Neural progenitor cell (in vitro differentiated cells): ENCODE measurements around the gene RILPL1. TPM values are rescaled to one million over a fixed set of nuclear protein-coding genes. Genes with fewer than 3 reads are reported as not detected.

Experiments used
- DNase-seq: peaks from one replicate; pipeline ENCODE4 v3.0.0-alpha.2; 2016; ENCODE audit warnings: low spot score
- H2AFZ ChIP-seq: fragments of 200-600 bp; sonication (generic); replicated peaks from 2 replicates; pipeline ENCODE4 v1.6.1; 2016; ENCODE audit warnings: antibody characterized with exemption
- H3F3A ChIP-seq: fragments of 200-600 bp; sonication (generic); 2 replicates; pipeline ENCODE4 v1.6.1; 2016; ENCODE audit warnings: antibody characterized with exemption, low read depth
- H3K27ac ChIP-seq: fragments of 200-600 bp; sonication (generic); 2 replicates; pipeline ENCODE4 v1.5.1; 2016; ENCODE audit warnings: mild to moderate bottlenecking
- H3K27me3 ChIP-seq: fragments of 200-600 bp; sonication (generic); 2 replicates; pipeline ENCODE4 v1.6.1; 2016; ENCODE audit warnings: mild to moderate bottlenecking, moderate library complexity
- H3K36me3 ChIP-seq: fragments of 200-600 bp; sonication (generic); 2 replicates; pipeline ENCODE4 v1.5.1; 2016
- H3K4me1 ChIP-seq: fragments of 200-600 bp; sonication (generic); 2 replicates; pipeline ENCODE4 v1.6.1; 2016; ENCODE audit warnings: mixed run types
- H3K4me2 ChIP-seq: fragments of 200-600 bp; sonication (generic); 2 replicates; pipeline ENCODE4 v1.6.1; 2016
- H3K4me3 ChIP-seq: fragments of 200-600 bp; sonication (generic); 2 replicates; pipeline ENCODE4 v1.5.1; 2016
- H3K79me2 ChIP-seq: fragments of 200-600 bp; sonication (generic); 2 replicates; pipeline ENCODE4 v1.6.1; 2016; ENCODE audit warnings: low read depth
- H3K9ac ChIP-seq: fragments of 200-600 bp; sonication (generic); 2 replicates; pipeline ENCODE4 v1.6.1; 2016
- H3K9me3 ChIP-seq: fragments of 200-600 bp; sonication (generic); 2 replicates; pipeline ENCODE4 v1.5.1; 2016; ENCODE audit warnings: low read depth
- H4K20me1 ChIP-seq: fragments of 200-600 bp; sonication (generic); 2 replicates; pipeline ENCODE4 v1.6.1; 2016; ENCODE audit warnings: low read depth
- H3K27ac Mint-ChIP-seq: 3 replicates; pipeline ENCODE4 v1.8.0; 2021; ENCODE audit warnings: mixed read lengths
- H3K27me3 Mint-ChIP-seq: 2 replicates; pipeline ENCODE4 v1.8.0; 2022; ENCODE audit warnings: low read depth, mild to moderate bottlenecking, inconsistent platforms, moderate library complexity, mixed read lengths; ENCODE audit not compliant: insufficient read depth
- H3K36me3 Mint-ChIP-seq: 3 replicates; pipeline ENCODE4 v1.8.0; 2021; ENCODE audit warnings: mixed read lengths
- H3K4me1 Mint-ChIP-seq: 3 replicates; pipeline ENCODE4 v1.8.0; 2021; ENCODE audit warnings: mixed read lengths
- H3K4me3 Mint-ChIP-seq: 3 replicates; pipeline ENCODE4 v1.8.0; 2021; ENCODE audit warnings: mild to moderate bottlenecking, moderate library complexity, mixed read lengths
- H3K9me3 Mint-ChIP-seq: 3 replicates; pipeline ENCODE4 v1.8.0; 2020; ENCODE audit warnings: mixed read lengths
- EZH2 ChIP-seq: fragments of 200-600 bp; sonication (generic); IDR thresholded peaks from 2 replicates; pipeline ENCODE4 v1.6.1; 2017; ENCODE audit warnings: antibody characterized with exemption, mild to moderate bottlenecking, moderate library complexity
- EZH2phosphoT487 ChIP-seq: fragments of 200-600 bp; sonication (generic); IDR thresholded peaks from 2 replicates; pipeline ENCODE4 v1.6.1; 2017; ENCODE audit warnings: antibody characterized with exemption
- total RNA-seq: library from RNA; depleted of rRNA; stranded (reverse); fragments of >200 nt; gene quantifications from 2 replicates; pipeline ENCODE4 v1.2.3, GENCODE V29; 2015; ENCODE audit warnings: low replicate concordance
- TF ChIP-seq, protein P1 (sequence below): fragments of 200-600 bp; sonication (generic); IDR thresholded peaks from 2 replicates; pipeline ENCODE4 v1.5.1; 2017; ENCODE audit warnings: antibody characterized with exemption, mild to moderate bottlenecking

Gene RILPL1
- total RNA-seq, 1 donor from 2014 or later, result 13.8 TPM

DNA sequence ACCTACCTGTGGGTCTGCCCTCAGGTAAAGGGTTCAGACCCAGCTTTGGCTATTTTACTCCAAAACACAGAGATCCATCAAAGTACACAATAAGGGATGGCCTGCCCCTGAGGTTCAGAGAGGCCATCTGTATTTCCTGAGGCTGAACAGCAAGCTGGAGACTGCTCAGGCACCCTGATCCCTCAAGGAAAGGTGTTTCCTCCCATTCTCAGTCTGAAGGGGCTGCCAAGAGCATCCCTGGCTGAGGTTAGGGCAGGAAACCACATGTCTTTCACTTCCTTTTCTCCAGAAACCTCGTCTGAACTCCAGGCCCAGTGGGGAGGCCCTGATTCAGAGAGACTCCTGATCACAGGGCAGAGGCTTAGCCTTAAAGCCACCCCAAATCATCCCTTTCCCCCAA is 1.5 kb downstream of the RILPL1 start:
- no peak overlapping the region for H3K27ac Mint-ChIP-seq
- H3K4me3 ChIP-seq, result peak overlapping the region; percentile 62
- H3K27me3 Mint-ChIP-seq, result peaks cover 6% of the 10 kb centered on the region
- H4K20me1 ChIP-seq, result peaks cover 24% of the 10 kb centered on the region
- no peak overlapping the region for H2AFZ ChIP-seq
- H3K9me3 ChIP-seq, result no peaks in the 10 kb centered on the region
- H3K9ac ChIP-seq, result no peak overlapping the region
- H3K79me2 ChIP-seq, result peaks cover 17% of the 10 kb centered on the region
- DNase-seq, result no peak
- H3F3A ChIP-seq, result peaks cover 23% of the 10 kb centered on the region
- H3K27me3 ChIP-seq, result no peaks in the 10 kb centered on the region
- H3K4me1 Mint-ChIP-seq, result peaks cover 22% of the 10 kb centered on the region
- H3K9me3 Mint-ChIP-seq, result no peaks in the 10 kb centered on the region
- peaks cover 8% of the 10 kb centered on the region for H3K4me1 ChIP-seq
- H3K36me3 ChIP-seq, result no peaks in the 10 kb centered on the region
- no peak overlapping the region for H3K27ac ChIP-seq
- TF ChIP-seq EZH2 (no peak), EZH2phosphoT487 (no peak)
- TF ChIP-seq, protein P1, sequence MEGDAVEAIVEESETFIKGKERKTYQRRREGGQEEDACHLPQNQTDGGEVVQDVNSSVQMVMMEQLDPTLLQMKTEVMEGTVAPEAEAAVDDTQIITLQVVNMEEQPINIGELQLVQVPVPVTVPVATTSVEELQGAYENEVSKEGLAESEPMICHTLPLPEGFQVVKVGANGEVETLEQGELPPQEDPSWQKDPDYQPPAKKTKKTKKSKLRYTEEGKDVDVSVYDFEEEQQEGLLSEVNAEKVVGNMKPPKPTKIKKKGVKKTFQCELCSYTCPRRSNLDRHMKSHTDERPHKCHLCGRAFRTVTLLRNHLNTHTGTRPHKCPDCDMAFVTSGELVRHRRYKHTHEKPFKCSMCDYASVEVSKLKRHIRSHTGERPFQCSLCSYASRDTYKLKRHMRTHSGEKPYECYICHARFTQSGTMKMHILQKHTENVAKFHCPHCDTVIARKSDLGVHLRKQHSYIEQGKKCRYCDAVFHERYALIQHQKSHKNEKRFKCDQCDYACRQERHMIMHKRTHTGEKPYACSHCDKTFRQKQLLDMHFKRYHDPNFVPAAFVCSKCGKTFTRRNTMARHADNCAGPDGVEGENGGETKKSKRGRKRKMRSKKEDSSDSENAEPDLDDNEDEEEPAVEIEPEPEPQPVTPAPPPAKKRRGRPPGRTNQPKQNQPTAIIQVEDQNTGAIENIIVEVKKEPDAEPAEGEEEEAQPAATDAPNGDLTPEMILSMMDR, result no peak
- peaks cover 18% of the 10 kb centered on the region for H3K36me3 Mint-ChIP-seq
- peak overlapping the region; percentile 92 for H3K4me3 Mint-ChIP-seq
- peak overlapping the region; percentile 85 for H3K4me2 ChIP-seq

DNA sequence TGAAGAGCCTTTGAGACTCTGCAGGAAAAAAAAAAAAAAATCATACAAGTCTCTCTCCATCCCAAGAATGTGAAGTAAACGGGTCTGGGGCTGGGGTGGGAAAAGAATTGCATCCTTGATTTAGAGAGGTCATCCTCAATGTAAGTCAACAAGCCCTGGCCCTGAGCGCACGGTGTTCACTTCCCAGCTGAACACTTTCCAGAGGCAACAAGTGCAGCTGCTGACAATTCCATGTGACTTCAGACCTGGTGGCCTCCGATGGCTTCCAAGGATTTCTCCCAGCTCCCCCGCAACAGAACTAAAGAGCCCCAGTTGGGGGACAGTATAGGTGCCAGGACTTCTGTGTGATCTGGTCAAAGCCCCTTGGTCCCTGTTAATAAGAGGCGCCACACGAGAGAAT is 2.4 kb downstream of the RILPL1 start:
- H3K4me3 Mint-ChIP-seq, result no peak overlapping the region
- peaks cover 17% of the 10 kb centered on the region for H3K79me2 ChIP-seq

DNA sequence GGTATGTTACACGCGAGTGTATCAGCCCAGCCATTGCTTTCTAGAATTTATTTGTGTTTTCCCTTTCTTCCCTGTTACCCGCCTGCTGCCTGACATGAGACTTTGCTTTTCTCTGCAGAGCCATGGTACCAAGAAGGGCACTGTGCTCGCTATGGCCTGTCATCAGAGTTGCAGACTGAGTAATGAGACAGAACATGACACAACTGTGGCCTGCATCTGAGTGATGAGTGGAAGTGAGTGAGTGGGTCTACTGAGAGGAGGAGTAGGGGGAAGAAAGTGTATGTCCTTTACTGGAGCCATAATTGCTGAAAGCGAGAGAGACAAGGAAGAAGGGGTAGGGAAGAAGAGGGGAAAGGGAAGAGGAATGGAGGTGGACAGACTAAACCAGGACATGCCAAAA is 2.9 kb downstream of the RILPL1 start:
- H3K27ac ChIP-seq, result no peak overlapping the region

More for the DNA sequence above, 2.4 kb downstream of the RILPL1 start:
- Mint-ChIP-seq H3K27me3 (peaks cover 6% of the 10 kb centered on the region), H3K36me3 (peaks cover 18% of the 10 kb centered on the region), H3K4me1 (peaks cover 25% of the 10 kb centered on the region), H3K9me3 (no peaks in the 10 kb centered on the region), H3K27ac (no peak overlapping the region)
- H3F3A ChIP-seq, result peaks cover 23% of the 10 kb centered on the region
- peaks cover 8% of the 10 kb centered on the region for H3K4me1 ChIP-seq
- H4K20me1 ChIP-seq, result peaks cover 24% of the 10 kb centered on the region
- H3K9ac ChIP-seq, result no peak overlapping the region
- H3K27ac ChIP-seq, result no peak overlapping the region
- TF ChIP-seq EZH2phosphoT487 (no peak), EZH2 (no peak)
- TF ChIP-seq, protein P1, result no peak
- H2AFZ ChIP-seq, result no peak overlapping the region
- no peaks in the 10 kb centered on the region for H3K9me3 ChIP-seq
- no peak overlapping the region for H3K4me3 ChIP-seq
- no peak for DNase-seq
- H3K36me3 ChIP-seq, result no peaks in the 10 kb centered on the region
- no peaks in the 10 kb centered on the region for H3K27me3 ChIP-seq
- peak overlapping the region; percentile 13 for H3K4me2 ChIP-seq

More for the DNA sequence above, 2.9 kb downstream of the RILPL1 start:
- H3K4me1 ChIP-seq, result peaks cover 8% of the 10 kb centered on the region
- H3F3A ChIP-seq, result peaks cover 23% of the 10 kb centered on the region
- Mint-ChIP-seq H3K4me3 (peak overlapping the region; percentile 11), H3K27me3 (peaks cover 6% of the 10 kb centered on the region), H3K9me3 (no peaks in the 10 kb centered on the region), H3K4me1 (peaks cover 25% of the 10 kb centered on the region), H3K36me3 (peaks cover 18% of the 10 kb centered on the region), H3K27ac (no peak overlapping the region)
- H3K4me3 ChIP-seq, result no peak overlapping the region
- no peak overlapping the region for H2AFZ ChIP-seq
- TF ChIP-seq, protein P1, result no peak
- no peak for TF ChIP-seq EZH2phosphoT487
- TF ChIP-seq EZH2, result no peak
- H3K9ac ChIP-seq, result no peak overlapping the region
- no peaks in the 10 kb centered on the region for H3K27me3 ChIP-seq
- H3K9me3 ChIP-seq, result no peaks in the 10 kb centered on the region
- DNase-seq, result no peak
- H3K4me2 ChIP-seq, result no peak overlapping the region
- peaks cover 24% of the 10 kb centered on the region for H4K20me1 ChIP-seq
- peaks cover 17% of the 10 kb centered on the region for H3K79me2 ChIP-seq
- no peaks in the 10 kb centered on the region for H3K36me3 ChIP-seq
